GM12878 (cell line): ENCODE results near the gene CAMK1. TPM values are rescaled to one million over a fixed set of nuclear protein-coding genes. Genes with fewer than 3 reads are reported as not detected.

Source experiments
- CTCF ChIP-seq, 3 experiments: IDR thresholded peaks in 2 of 3; conservative IDR thresholded peaks in 1 of 3; 2 replicates each; pipeline ENCODE4 v1.5.1; 2011; ENCODE audit warnings: low read depth in 3 of 3, low read length in 3 of 3, mild to moderate bottlenecking in 3 of 3, control low read depth in 2 of 3, moderate library complexity in 2 of 3, inconsistent platforms in 1 of 3, mixed read lengths in 1 of 3; ENCODE audit not compliant: control insufficient read depth in 2 of 3, insufficient read depth in 1 of 3; ENCODE audit errors: extremely low read depth in 1 of 3
- EED ChIP-seq: sonication (generic); IDR thresholded peaks from 2 replicates; pipeline ENCODE4 v1.6.1; 2016; ENCODE audit warnings: antibody characterized with exemption, low read depth
- HDGF ChIP-seq: fragments of 450-650 bp; IDR thresholded peaks from 2 replicates; pipeline ENCODE4 v1.6.1; 2016; ENCODE audit warnings: antibody characterized with exemption
- KLF5 ChIP-seq: fragments of 450-650 bp; IDR thresholded peaks from 2 replicates; pipeline ENCODE4 v1.6.1; 2014; ENCODE audit warnings: mild to moderate bottlenecking; ENCODE audit not compliant: partially characterized antibody
- MTA3 ChIP-seq: IDR thresholded peaks from 2 replicates; pipeline ENCODE4 v1.6.1; 2012; ENCODE audit warnings: low read length, inconsistent platforms, borderline replicate concordance
- NBN ChIP-seq: fragments of 450-650 bp; IDR thresholded peaks from 2 replicates; pipeline ENCODE4 v1.6.1; 2016
- NFIC ChIP-seq: IDR thresholded peaks from 2 replicates; pipeline ENCODE4 v1.6.1; 2012; ENCODE audit warnings: low read depth, mild to moderate bottlenecking, inconsistent platforms, low read length, moderate library complexity
- PBX3 ChIP-seq: IDR thresholded peaks from 2 replicates; pipeline ENCODE4 v1.6.1; 2011; ENCODE audit warnings: mild to moderate bottlenecking, low read depth, low read length, moderate library complexity; ENCODE audit not compliant: insufficient replicate concordance
- POLR2AphosphoS5 ChIP-seq: IDR thresholded peaks from 2 replicates; pipeline ENCODE4 v1.6.1; 2011; ENCODE audit warnings: mild to moderate bottlenecking, low read length, inconsistent platforms
- RELB ChIP-seq: fragments of 450-650 bp; IDR thresholded peaks from 2 replicates; pipeline ENCODE4 v1.6.1; 2017; ENCODE audit warnings: low read depth, mild to moderate bottlenecking, moderate library complexity
- SKIL ChIP-seq: fragments of 450-650 bp; IDR thresholded peaks from 2 replicates; pipeline ENCODE4 v1.6.1; 2017; ENCODE audit warnings: mild to moderate bottlenecking, low read depth, inconsistent platforms; ENCODE audit not compliant: poor library complexity, severe bottlenecking
- TCF7 ChIP-seq: IDR thresholded peaks from 2 replicates; pipeline ENCODE4 v1.6.1; 2014; ENCODE audit warnings: antibody characterized with exemption, borderline replicate concordance
- USF2 ChIP-seq: IDR thresholded peaks from 2 replicates; pipeline ENCODE4 v1.6.1; 2011; ENCODE audit warnings: low read depth, low read length, improper control_type of control experiment, borderline replicate concordance
- YY1 ChIP-seq: IDR thresholded peaks from 2 replicates; pipeline ENCODE4 v1.6.1; 2011; ENCODE audit warnings: low read depth, mild to moderate bottlenecking, low read length
- polyA plus RNA-seq, 11 experiments: library from polyadenylated mRNA; depleted of rRNA in 4 of 11; unstranded in 6 of 11; stranded (reverse) in 5 of 11; fragments of >200 nt; fragmentation: Nextera tagmentation in 4 of 11; fragmentation: Illumina TruSeq in 1 of 11; extraction: Ambion mirVana in 4 of 11; extraction: Trizol in 1 of 11; gene quantifications; 1 replicate in 1 of 11; 2 replicates in 10 of 11; pipeline versions ENCODE4 v1.2.1 to v1.2.3, GENCODE V29; 2011 to 2016; ENCODE audit warnings: inconsistent platforms in 2 of 11, missing spikeins in 2 of 11, low read depth in 1 of 11
- total RNA-seq, 4 experiments: library from RNA; depleted of rRNA in 3 of 4; stranded (reverse); fragments of >200 nt in 3 of 4; fragmentation: Illumina TruSeq in 1 of 4; extraction: Trizol in 1 of 4; gene quantifications; 2 replicates each; pipeline versions ENCODE4 v1.2.1 to v1.2.3, GENCODE V29; 2013 to 2021

The CAMK1 gene
- total and polyA plus RNA-seq, 10 of the 15 experiments (the other 5 are each of a cell fraction or from before 2014, with no cell fraction given): 0.24 to 2.1 (median 0.51) TPM; not detected in 2

- TF ChIP-seq RELB (peak; percentile 48; the same call in 1 of the 2 replicates), USF2 (no peak), CTCF (IDR thresholded peaks at IDR 0.05 in 2 of 3, conservative IDR thresholded peaks at IDR 0.05 in 1 of 3; ENCODE audit: control insufficient read depth in 2 of 3, extremely low read depth in 1 of 3, insufficient read depth in 1 of 3, low read depth in 3 of 3, low read length in 3 of 3) (no peak), POLR2AphosphoS5 (peak; percentile 6; the same call in 1 of the 2 replicates), TCF7 (0 out of 2 replicates have a peak, but pooled peaks have one; percentile 39), EED (peak; percentile 64), SKIL (peak; percentile 65), KLF5 (no peak), YY1 (peak; percentile 86), NFIC (peak; percentile 84), NBN (0 out of 2 replicates have a peak, but pooled peaks have one; percentile 37), PBX3 (peak; percentile 34), MTA3 (0 out of 2 replicates have a peak, but pooled peaks have one; percentile 57), HDGF (0 out of 2 replicates have a peak, but pooled peaks have one; percentile 60)
These were observed 10.1 kb upstream of the CAMK1 start (continued) for GRCh38 chr3:9779721-9780457.
